ENCODE results near the gene ZC3H13.
"Not testable (repeated sequence)": the region's sequence is repeated elsewhere in the genome, so short reads cannot be mapped to it uniquely, and the experiment has no call there.

The ZC3H13 gene

GRCh38 chr13:46006688-46007452 is 45.7 kb downstream of the ZC3H13 start:
- DNase-seq: no peak

GRCh38 chr13:46004491-46004890 is 48.1 kb downstream of the ZC3H13 start:
- DNase-seq: no peak

GRCh38 chr13:45996631-45997030 is 55.9 kb downstream of the ZC3H13 start:
- no peak for DNase-seq

GRCh38 chr13:45995245-45995644 is 57.3 kb downstream of the ZC3H13 start:
- DNase-seq: no peak

GRCh38 chr13:45994752-45995151 is 57.8 kb downstream of the ZC3H13 start:
- DNase-seq: no peak

- no peak for DNase-seq
These were observed 62.9 kb downstream of the ZC3H13 start for GRCh38 chr13:45989607-45990006.

- not testable (repeated sequence) for DNase-seq
These were observed 71.4 kb downstream of the ZC3H13 start for GRCh38 chr13:45981127-45981526.

GRCh38 chr13:45975337-45975736 is 77.2 kb downstream of the ZC3H13 start:
- DNase-seq: no peak

GRCh38 chr13:45974500-45974899 is 78.0 kb downstream of the ZC3H13 start:
- no peak for DNase-seq

- DNase-seq: no peak
These were observed 85.0 kb downstream of the ZC3H13 start for GRCh38 chr13:45967589-45967988.

- DNase-seq: no peak
These were observed 85.8 kb downstream of the ZC3H13 start for GRCh38 chr13:45966715-45967114.

GRCh38 chr13:45961468-45961867 is 91.1 kb downstream of the ZC3H13 start:
- DNase-seq: no peak

GRCh38 chr13:45954836-45955800 is 97.4 kb downstream of the ZC3H13 start:
- no peak for DNase-seq

GRCh38 chr13:45953082-45953481 is 99.5 kb downstream of the ZC3H13 start:
- no peak for DNase-seq

- DNase-seq: no peak
These were observed 100.8 kb downstream of the ZC3H13 start for GRCh38 chr13:45951724-45952123.

GRCh38 chr13:45951166-45951565 is 101.4 kb downstream of the ZC3H13 start:
- no peak for DNase-seq

GRCh38 chr13:45950386-45951000 is 102.1 kb downstream of the ZC3H13 start:
- DNase-seq: no peak

- no peak for DNase-seq
These were observed 103.4 kb downstream of the ZC3H13 start for GRCh38 chr13:45949161-45949560.

- DNase-seq: no peak
These were observed 108.6 kb downstream of the ZC3H13 start for GRCh38 chr13:45943965-45944364.

GRCh38 chr13:45943120-45943519 is 109.4 kb downstream of the ZC3H13 start:
- DNase-seq: no peak

GRCh38 chr13:45941261-45941660 is 111.3 kb downstream of the ZC3H13 start:
- DNase-seq: no peak

GRCh38 chr13:45940061-45940460 is 112.5 kb downstream of the ZC3H13 start:
- no peak for DNase-seq

- DNase-seq: no peak
These were observed 115.9 kb downstream of the ZC3H13 start for GRCh38 chr13:45936621-45937020.
